Aorta (tissue), 5 donors: ENCODE data around the gene LPGAT1. TPM values are rescaled to one million over a fixed set of nuclear protein-coding genes. Genes with fewer than 3 reads are reported as not detected.

Experiments
- ATAC-seq: fragments of 200-7000 bp; cut with Tn5 transposase; one replicate; pipeline ENCODE4 v1.9.1; 2022; ENCODE audit warnings: moderate library complexity; ENCODE audit not compliant: low FRiP score
- DNase-seq, 2 donors: peaks; one replicate each; pipeline ENCODE4 v3.0.0-alpha.2; 2020
- H3K27ac ChIP-seq, 2 donors: one replicate each; pipeline ENCODE4 v1.5.1; 2013; ENCODE audit warnings: low read length in 2 of 2, mild to moderate bottlenecking in 2 of 2, moderate library complexity in 2 of 2, control low read depth in 1 of 2, inconsistent platforms in 1 of 2, low read depth in 1 of 2
- H3K27me3 ChIP-seq, 2 donors: one replicate each; pipeline ENCODE4 v1.6.1; 2013; ENCODE audit warnings: control low read depth in 1 of 2, low read length in 1 of 2, mild to moderate bottlenecking in 1 of 2, moderate library complexity in 1 of 2; ENCODE audit not compliant: insufficient read depth in 2 of 2, control insufficient read depth in 1 of 2
- H3K36me3 ChIP-seq, 2 donors: one replicate each; pipeline ENCODE4 v1.6.1; 2013; ENCODE audit warnings: control low read depth in 1 of 2, low read length in 1 of 2, mild to moderate bottlenecking in 1 of 2; ENCODE audit not compliant: insufficient read depth in 2 of 2, control insufficient read depth in 1 of 2
- H3K4me1 ChIP-seq, 2 donors: one replicate each; pipeline ENCODE4 v1.6.1; 2013; ENCODE audit warnings: low read length in 2 of 2, control low read depth in 1 of 2, mild to moderate bottlenecking in 1 of 2, moderate library complexity in 1 of 2; ENCODE audit not compliant: insufficient read depth in 2 of 2, control insufficient read depth in 1 of 2
- H3K4me3 ChIP-seq, 2 donors: one replicate each; pipeline ENCODE4 v1.5.1; 2013; ENCODE audit warnings: low read length in 2 of 2, control low read depth in 1 of 2, mild to moderate bottlenecking in 1 of 2
- H3K9me3 ChIP-seq: one replicate; pipeline ENCODE4 v1.6.1; 2013; ENCODE audit warnings: mild to moderate bottlenecking, low read length; ENCODE audit not compliant: control insufficient read depth
- WGBS, 2 donors: extraction: QIAGEN DNeasy Blood & Tissue Kit; methylation state at CpG; one replicate each; pipeline ENCODE4 v1.1.7; 2013; 5-methylcytosine and 5-hydroxymethylcytosine counted together
- intact Hi-C, 2 donors: fragments of 100-400 bp; cut with DNase I; formaldehyde crosslinking; loops; one replicate each; pipeline versions ENCODE4 v1.14.2 to v1.15.0; 2022
- polyA plus RNA-seq, 2 donors: library from polyadenylated mRNA; stranded (reverse); fragments of 200-250 nt; gene quantifications; one replicate each; pipeline ENCODE4 v1.2.3, GENCODE V29; 2013
- total RNA-seq, 2 donors: library from RNA; stranded (reverse); fragmentation: NEBNext Ultra II Directional; extraction: Animal tissue kit (Norgen Biotek cat#: 25700); gene quantifications; one replicate each; pipeline ENCODE4 v1.2.1, GENCODE V29; 2021
- donor health status: healthy with polysubstance abuse.
- donor health status: Bipolar disorder and iron deficiency.
- donor health status: DM: no; HTN: no; CAD: no.
- donor health status: DM: no; HTN: no; CAD: no.
- donor health status: DM: yes; HTN: yes; CAD: no.

LPGAT1 gene
- total and polyA plus RNA-seq, 4 donors: 7.5 to 50.0 (median 26.3) TPM

GRCh38 chr1:211710566-211711314 lies 119.8 kb downstream of the LPGAT1 start:
- no peaks in the 10 kb centered on the region for H3K36me3 ChIP-seq
- no peak for ATAC-seq

GRCh38 chr1:211708926-211709325 lies 121.6 kb downstream of the LPGAT1 start:
- no peaks in the 10 kb centered on the region for H3K36me3 ChIP-seq
- H3K27ac ChIP-seq: no peak overlapping the region
- no peak for ATAC-seq
- intact Hi-C loops: no loop called here
- no peaks in the 10 kb centered on the region for H3K27me3 ChIP-seq
- H3K4me3 ChIP-seq: no peak overlapping the region
- no peaks in the 10 kb centered on the region for H3K9me3 ChIP-seq
- no peaks in the 10 kb centered on the region for H3K4me1 ChIP-seq
- no peak for DNase-seq
- WGBS, 2 donors: 82 to 85% methylated on average over 4 of the region's 4 CpGs

More at GRCh38 chr1:211710566-211711314, 119.8 kb downstream of the LPGAT1 start:
- intact Hi-C loops: no loop called here
- Histone ChIP-seq H3K27me3 (no peaks in the 10 kb centered on the region), H3K9me3 (no peaks in the 10 kb centered on the region), H3K27ac (no peak overlapping the region), H3K4me1 (no peaks in the 10 kb centered on the region), H3K4me3 (no peak overlapping the region)
- DNase-seq: no peak
- 84 to 87% methylated on average over 6 of the region's 6 CpGs for WGBS, 2 donors

- H3K27me3 ChIP-seq: no peaks in the 10 kb centered on the region
- WGBS, 2 donors: 79 to 81% methylated on average over 6 of the region's 6 CpGs
- H3K27ac ChIP-seq: no peak overlapping the region
- ATAC-seq (no peak), DNase-seq (no peak)
- no peaks in the 10 kb centered on the region for H3K36me3 ChIP-seq
- no peaks in the 10 kb centered on the region for H3K4me1 ChIP-seq
- intact Hi-C loops: no loop called here
- no peaks in the 10 kb centered on the region for H3K9me3 ChIP-seq
- H3K4me3 ChIP-seq: no peak overlapping the region
Observed at GRCh38 chr1:211708006-211708405, 122.6 kb downstream of the LPGAT1 start.

- no peak for DNase-seq
- Histone ChIP-seq H3K27me3 (no peaks in the 10 kb centered on the region), H3K36me3 (no peaks in the 10 kb centered on the region), H3K27ac (no peak overlapping the region), H3K9me3 (no peaks in the 10 kb centered on the region), H3K4me3 (no peak overlapping the region), H3K4me1 (no peaks in the 10 kb centered on the region)
- WGBS, 2 donors: 66 to 77% methylated on average over 6 of the region's 6 CpGs
- no peak for ATAC-seq
- intact Hi-C loops: no loop called here
Observed at GRCh38 chr1:211705467-211706091, 125.0 kb downstream of the LPGAT1 start.

DNA sequence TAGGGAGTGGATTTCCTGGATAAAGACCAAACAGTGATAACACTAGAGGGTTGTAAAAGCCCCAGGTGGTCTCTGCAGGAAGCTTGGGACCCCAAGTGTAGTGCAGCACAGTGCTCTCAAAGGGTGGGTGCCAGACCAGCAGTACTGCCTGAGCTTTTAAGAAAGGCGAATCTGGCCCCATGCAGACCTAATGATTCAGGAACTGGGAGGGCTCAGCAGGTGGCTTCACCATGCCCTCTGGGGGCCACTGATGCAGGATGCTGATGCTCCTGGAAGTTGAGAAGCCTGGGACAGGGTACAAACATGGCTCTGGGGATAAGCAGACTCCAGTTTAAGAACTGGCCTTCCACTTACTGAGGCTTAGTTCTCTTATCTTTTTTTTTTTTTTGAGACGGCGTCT lies 126.0 kb downstream of the LPGAT1 start:
- intact Hi-C loops: no loop called here
- no peak for DNase-seq
- Histone ChIP-seq H3K4me3 (no peak overlapping the region), H3K4me1 (no peaks in the 10 kb centered on the region), H3K27ac (no peak overlapping the region), H3K36me3 (no peaks in the 10 kb centered on the region), H3K9me3 (no peaks in the 10 kb centered on the region), H3K27me3 (no peaks in the 10 kb centered on the region)
- no peak for ATAC-seq
- 80 to 85% methylated on average over 3 of the region's 3 CpGs for WGBS, 2 donors

- no peak overlapping the region for H3K27ac ChIP-seq
- DNase-seq (no peak), ATAC-seq (no peak)
- H3K36me3 ChIP-seq: no peaks in the 10 kb centered on the region
- no peaks in the 10 kb centered on the region for H3K27me3 ChIP-seq
- WGBS, 2 donors: 75 to 82% methylated on average over 11 of the region's 11 CpGs
- H3K4me3 ChIP-seq: no peak overlapping the region
- intact Hi-C loops: no loop called here
- H3K9me3 ChIP-seq: no peaks in the 10 kb centered on the region
- no peaks in the 10 kb centered on the region for H3K4me1 ChIP-seq
Observed at GRCh38 chr1:211703812-211704537, 126.6 kb downstream of the LPGAT1 start.

- no peak for ATAC-seq
- Histone ChIP-seq H3K36me3 (no peaks in the 10 kb centered on the region), H3K4me3 (no peak overlapping the region), H3K4me1 (no peaks in the 10 kb centered on the region), H3K27ac (no peak overlapping the region), H3K27me3 (no peaks in the 10 kb centered on the region), H3K9me3 (no peaks in the 10 kb centered on the region)
- intact Hi-C loops: no loop called here
- WGBS, 2 donors: 84 to 86% methylated on average over 6 of the region's 6 CpGs
- DNase-seq: no peak
Observed at GRCh38 chr1:211701733-211702132, 128.8 kb downstream of the LPGAT1 start.

DNA sequence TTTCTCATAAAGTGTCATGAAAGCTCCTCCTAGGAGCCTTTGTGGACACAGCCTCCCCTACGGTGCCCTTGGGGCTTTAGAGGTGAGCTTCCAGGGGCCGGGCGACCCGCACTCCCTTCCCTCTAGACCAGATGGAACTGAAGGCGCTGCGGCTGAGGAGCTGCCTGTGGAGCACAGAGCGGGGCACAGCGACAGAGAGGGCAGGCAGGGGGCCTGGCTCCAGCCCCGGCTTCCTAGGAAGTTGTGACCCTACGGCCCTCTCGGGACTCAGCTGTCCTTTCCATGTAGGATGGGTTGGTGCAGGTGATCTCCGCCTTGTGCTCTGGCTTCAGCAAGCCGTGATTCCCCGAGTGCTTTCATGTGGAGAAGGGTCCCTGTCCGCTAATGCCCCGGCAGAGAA lies 131.5 kb downstream of the LPGAT1 start:
- H3K9me3 ChIP-seq: no peaks in the 10 kb centered on the region
- no peak overlapping the region for H3K4me3 ChIP-seq
- no peak overlapping the region for H3K27ac ChIP-seq
- no peaks in the 10 kb centered on the region for H3K36me3 ChIP-seq
- DNase-seq (no peak), ATAC-seq (peak; percentile 16)
- H3K4me1 ChIP-seq: no peaks in the 10 kb centered on the region
- no peaks in the 10 kb centered on the region for H3K27me3 ChIP-seq
- intact Hi-C loops: loop anchor here in 1 of 2 donors (10.0 kb wide), 1 partner anchor 136 kb away; the partner anchor contains the start of gene LPGAT1
- WGBS, 2 donors: 38 to 48% methylated on average over 16 of the region's 16 CpGs
